ENCODE data around the gene DNMT3A. TPM values are rescaled to one million over a fixed set of nuclear protein-coding genes. Genes with fewer than 3 reads are reported as not detected.

DNMT3A gene
- total RNA-seq, 1 experiment from 2014 or later = 12.2 TPM

GRCh38 chr2:25336383-25336841, 5.3 kb downstream of the DNMT3A start:
- no peaks in the 10 kb centered on the region for H4K20me1 ChIP-seq (ENCODE audit: low read length)
- H3K4me2 ChIP-seq (ENCODE audit: low read length) = no peak overlapping the region
- BruUV-seq (replicated peaks) = no TSS peak
- H3K36me3 ChIP-seq (ENCODE audit: low read depth, low read length) = no peaks in the 10 kb centered on the region
- ATAC-seq = no peak
- H3K9me3 ChIP-seq (ENCODE audit: low read length) = no peaks in the 10 kb centered on the region
- intact Hi-C loops (cut with micrococcal nuclease) = no loop called here
- H3K4me1 ChIP-seq (ENCODE audit: insufficient read depth, low read length) = no peaks in the 10 kb centered on the region
- no peak for DNase-seq
- no peak overlapping the region for H2AFZ ChIP-seq (ENCODE audit: low read length)
- H3F3A ChIP-seq (ENCODE audit: low read length, unreplicated experiment) = no peaks in the 10 kb centered on the region
- no peak overlapping the region for H3K27ac ChIP-seq (ENCODE audit: low read length)
- no peak overlapping the region for H3K9ac ChIP-seq (ENCODE audit: low read length)
- ChIA-PET POLR2A (ENCODE audit: unreplicated experiment) (no interaction called here), CTCF (no interaction called here)
- H3K27me3 ChIP-seq (ENCODE audit: low read length) = no peaks in the 10 kb centered on the region
- no peaks in the 10 kb centered on the region for H3K9me2 ChIP-seq (replicated peaks; ENCODE audit: low read length)
- TF ChIP-seq EZH2phosphoT487 (IDR thresholded peaks at IDR 0.05; ENCODE audit: borderline replicate concordance, low read length) (no peak), EZH2 (IDR thresholded peaks at IDR 0.05; ENCODE audit: low read length, unreplicated experiment) (no peak), CTCF (conservative IDR thresholded peaks at IDR 0.05; ENCODE audit: low read depth, low read length) (no peak)
- H3K4me3 ChIP-seq (ENCODE audit: low read length) = no peak overlapping the region
- H3K79me2 ChIP-seq (ENCODE audit: low read length) = no peaks in the 10 kb centered on the region

GRCh38 chr2:25335971-25336370, 5.8 kb downstream of the DNMT3A start:
- Histone ChIP-seq H3K36me3 (ENCODE audit: low read depth, low read length) (no peaks in the 10 kb centered on the region), H3K27me3 (ENCODE audit: low read length) (no peaks in the 10 kb centered on the region), H4K20me1 (ENCODE audit: low read length) (no peaks in the 10 kb centered on the region), H3F3A (ENCODE audit: low read length, unreplicated experiment) (no peaks in the 10 kb centered on the region), H2AFZ (ENCODE audit: low read length) (no peak overlapping the region), H3K4me3 (ENCODE audit: low read length) (no peak overlapping the region), H3K4me1 (ENCODE audit: insufficient read depth, low read length) (no peaks in the 10 kb centered on the region), H3K9me3 (ENCODE audit: low read length) (no peaks in the 10 kb centered on the region), H3K9me2 (replicated peaks; ENCODE audit: low read length) (no peaks in the 10 kb centered on the region), H3K4me2 (ENCODE audit: low read length) (no peak overlapping the region), H3K9ac (ENCODE audit: low read length) (no peak overlapping the region), H3K79me2 (ENCODE audit: low read length) (no peaks in the 10 kb centered on the region), H3K27ac (ENCODE audit: low read length) (no peak overlapping the region)
- no peak for ATAC-seq
- no TSS peak for BruUV-seq (replicated peaks)
- intact Hi-C loops (cut with micrococcal nuclease) = no loop called here
- no peak for DNase-seq
- TF ChIP-seq EZH2 (IDR thresholded peaks at IDR 0.05; ENCODE audit: low read length, unreplicated experiment) = no peak
- no peak for TF ChIP-seq EZH2phosphoT487 (IDR thresholded peaks at IDR 0.05; ENCODE audit: borderline replicate concordance, low read length)
- TF ChIP-seq CTCF (conservative IDR thresholded peaks at IDR 0.05; ENCODE audit: low read depth, low read length) = no peak
- POLR2A ChIA-PET (ENCODE audit: unreplicated experiment) = no interaction called here
- CTCF ChIA-PET = no interaction called here

GRCh38 chr2:25335204-25335603, 6.5 kb downstream of the DNMT3A start:
- H4K20me1 ChIP-seq (ENCODE audit: low read length) = no peaks in the 10 kb centered on the region
- no peaks in the 10 kb centered on the region for H3K36me3 ChIP-seq (ENCODE audit: low read depth, low read length)
- BruUV-seq (replicated peaks) = no TSS peak
- TF ChIP-seq CTCF (conservative IDR thresholded peaks at IDR 0.05; ENCODE audit: low read depth, low read length) = no peak
- no peak for TF ChIP-seq EZH2 (IDR thresholded peaks at IDR 0.05; ENCODE audit: low read length, unreplicated experiment)
- TF ChIP-seq EZH2phosphoT487 (IDR thresholded peaks at IDR 0.05; ENCODE audit: borderline replicate concordance, low read length) = no peak
- no peaks in the 10 kb centered on the region for H3K9me3 ChIP-seq (ENCODE audit: low read length)
- H3F3A ChIP-seq (ENCODE audit: low read length, unreplicated experiment) = no peaks in the 10 kb centered on the region
- CTCF ChIA-PET = no interaction called here
- no peak overlapping the region for H3K9ac ChIP-seq (ENCODE audit: low read length)
- H2AFZ ChIP-seq (ENCODE audit: low read length) = no peak overlapping the region
- H3K4me2 ChIP-seq (ENCODE audit: low read length) = no peak overlapping the region
- intact Hi-C loops (cut with micrococcal nuclease) = no loop called here
- no peaks in the 10 kb centered on the region for H3K9me2 ChIP-seq (replicated peaks; ENCODE audit: low read length)
- H3K27ac ChIP-seq (ENCODE audit: low read length) = no peak overlapping the region
- no peak overlapping the region for H3K4me3 ChIP-seq (ENCODE audit: low read length)
- H3K4me1 ChIP-seq (ENCODE audit: insufficient read depth, low read length) = no peaks in the 10 kb centered on the region
- DNase-seq (no peak), ATAC-seq (no peak)
- H3K79me2 ChIP-seq (ENCODE audit: low read length) = no peaks in the 10 kb centered on the region
- POLR2A ChIA-PET (ENCODE audit: unreplicated experiment) = no interaction called here
- no peaks in the 10 kb centered on the region for H3K27me3 ChIP-seq (ENCODE audit: low read length)

Measured in PC-3 (cell line).